Esophagus squamous epithelium (tissue), 5 donors: ENCODE measurements around the gene PATZ1. TPM values are rescaled to one million over a fixed set of nuclear protein-coding genes. Genes with fewer than 3 reads are reported as not detected.

Source experiments
- DNase-seq: peaks from one replicate; lab custom pipeline; 2025; lab: John Stamatoyannopoulos, UW
- H3K27ac ChIP-seq, 4 donors: fragments of 200-600 bp; sonication (generic); one replicate each; pipeline ENCODE4 v1.5.1; 2016 to 2019; ENCODE audit warnings: mild to moderate bottlenecking in 1 of 4
- H3K27me3 ChIP-seq, 4 donors: fragments of 200-600 bp; sonication (generic); 1 replicate in 3 of 4; 2 replicates in 1 of 4; pipeline versions ENCODE4 v1.5.1 to v1.6.0; 2017 to 2021; ENCODE audit warnings: antibody characterized with exemption in 1 of 4
- H3K36me3 ChIP-seq, 3 donors: fragments of 200-600 bp; sonication (generic); one replicate each; pipeline ENCODE4 v1.5.1; 2016 to 2019
- H3K4me1 ChIP-seq, 3 donors: fragments of 200-600 bp; sonication (generic); one replicate each; pipeline ENCODE4 v1.5.1; 2017 to 2019
- H3K4me3 ChIP-seq, 4 donors: fragments of 200-600 bp; sonication (generic); 1 replicate in 3 of 4; 2 replicates in 1 of 4; pipeline ENCODE4 v1.5.1; 2016 to 2019; ENCODE audit warnings: mild to moderate bottlenecking in 2 of 4, moderate library complexity in 1 of 4
- H3K9me3 ChIP-seq, 3 donors: fragments of 200-600 bp; sonication (generic); one replicate each; pipeline ENCODE4 v1.5.1; 2016 to 2019
- POLR2A ChIP-seq, 4 donors: fragments of 450-650 bp; IDR thresholded peaks; one replicate each; pipeline ENCODE4 v1.6.1; 2017; ENCODE audit warnings: antibody characterized with exemption in 4 of 4, mild to moderate bottlenecking in 4 of 4, moderate library complexity in 3 of 4
- WGBS, 2 donors: methylation state at CpG; one replicate each; pipeline ENCODE4 v1.1.5; 2018; 5-methylcytosine and 5-hydroxymethylcytosine counted together
- intact Hi-C: fragments of 100-400 bp; cut with DNase I; formaldehyde crosslinking; loops from one replicate; pipeline ENCODE4 v1.15.0; 2022
- total RNA-seq, 4 donors: library from RNA; depleted of rRNA; stranded (reverse); fragments of >200 nt; gene quantifications; one replicate each; pipeline ENCODE4 v1.1.0, GENCODE V29; 2016
- TF ChIP-seq, protein P1 (sequence below), 6 experiments: fragments of 450-650 bp in 4 of 6; fragments of 200-600 bp in 2 of 6; sonication (generic) in 2 of 6; IDR thresholded peaks; one replicate each; pipeline ENCODE4 v1.5.1; 2016 to 2019; ENCODE audit warnings: antibody characterized with exemption in 6 of 6, mild to moderate bottlenecking in 4 of 6, moderate library complexity in 4 of 6
- donor health status: DM: yes; HTN: yes; CAD: no.

The PATZ1 gene
- total RNA-seq, 4 donors from 2014 or later, result 2.2 to 13.0 (median 7.2) TPM

DNA sequence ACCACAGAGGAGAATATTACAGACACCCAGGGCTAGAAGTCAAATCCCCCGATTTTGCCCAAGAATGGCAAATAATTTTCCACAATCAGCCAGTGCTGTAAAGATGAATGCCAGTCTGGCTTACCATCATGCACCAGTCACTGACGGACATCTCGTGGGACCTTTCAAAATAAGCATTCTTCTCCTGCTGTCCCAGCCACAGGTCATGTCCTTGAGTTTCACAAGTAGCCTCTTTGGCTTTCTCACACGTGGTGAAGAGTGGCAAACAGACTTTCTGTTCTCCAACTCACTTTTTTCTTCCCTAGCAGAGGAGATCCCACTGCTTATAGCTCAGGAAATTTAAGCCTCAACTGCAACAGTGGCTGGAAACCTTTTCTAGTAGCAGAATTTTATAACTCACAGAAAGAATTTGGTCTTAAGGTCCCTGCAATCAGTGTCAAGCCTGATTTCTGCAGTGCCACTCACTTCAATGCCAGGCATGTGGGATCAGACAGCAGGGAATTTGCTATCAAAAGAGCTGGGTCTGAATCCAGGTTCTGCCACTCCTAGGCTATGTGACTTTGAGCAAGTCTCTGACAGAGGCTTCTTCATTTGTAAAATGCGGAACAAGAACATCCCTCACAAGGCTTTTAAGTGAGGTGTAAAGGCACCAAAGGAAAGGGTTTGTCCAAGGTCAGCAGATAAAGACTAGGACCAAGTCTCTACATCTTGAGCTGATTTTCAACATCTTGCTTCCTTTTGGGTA is 57.5 kb downstream of the PATZ1 start:
- DNase-seq, result no peak
- peak overlapping the region in 2 of 4 donors; percentile 69 to 89 for H3K4me3 ChIP-seq
- H3K27ac ChIP-seq, result peak overlapping the region; percentile 90 to 99 (median 97)
- H3K36me3 ChIP-seq, result peaks cover 0 to 60% (median 8%) of the 10 kb centered on the region in 3 donors
- intact Hi-C loops, result no loop called here
- no peaks in the 10 kb centered on the region for H3K9me3 ChIP-seq
- no peaks in the 10 kb centered on the region for H3K27me3 ChIP-seq
- H3K4me1 ChIP-seq, result peaks cover 27 to 84% (median 42%) of the 10 kb centered on the region in 3 donors
- 61 to 84% methylated on average over 5 of the region's 5 CpGs for WGBS, 2 donors
- no peak for TF ChIP-seq POLR2A (IDR thresholded peaks at IDR 0.05)
- TF ChIP-seq, protein P1, sequence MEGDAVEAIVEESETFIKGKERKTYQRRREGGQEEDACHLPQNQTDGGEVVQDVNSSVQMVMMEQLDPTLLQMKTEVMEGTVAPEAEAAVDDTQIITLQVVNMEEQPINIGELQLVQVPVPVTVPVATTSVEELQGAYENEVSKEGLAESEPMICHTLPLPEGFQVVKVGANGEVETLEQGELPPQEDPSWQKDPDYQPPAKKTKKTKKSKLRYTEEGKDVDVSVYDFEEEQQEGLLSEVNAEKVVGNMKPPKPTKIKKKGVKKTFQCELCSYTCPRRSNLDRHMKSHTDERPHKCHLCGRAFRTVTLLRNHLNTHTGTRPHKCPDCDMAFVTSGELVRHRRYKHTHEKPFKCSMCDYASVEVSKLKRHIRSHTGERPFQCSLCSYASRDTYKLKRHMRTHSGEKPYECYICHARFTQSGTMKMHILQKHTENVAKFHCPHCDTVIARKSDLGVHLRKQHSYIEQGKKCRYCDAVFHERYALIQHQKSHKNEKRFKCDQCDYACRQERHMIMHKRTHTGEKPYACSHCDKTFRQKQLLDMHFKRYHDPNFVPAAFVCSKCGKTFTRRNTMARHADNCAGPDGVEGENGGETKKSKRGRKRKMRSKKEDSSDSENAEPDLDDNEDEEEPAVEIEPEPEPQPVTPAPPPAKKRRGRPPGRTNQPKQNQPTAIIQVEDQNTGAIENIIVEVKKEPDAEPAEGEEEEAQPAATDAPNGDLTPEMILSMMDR (IDR thresholded peaks at IDR 0.05), result no peak

DNA sequence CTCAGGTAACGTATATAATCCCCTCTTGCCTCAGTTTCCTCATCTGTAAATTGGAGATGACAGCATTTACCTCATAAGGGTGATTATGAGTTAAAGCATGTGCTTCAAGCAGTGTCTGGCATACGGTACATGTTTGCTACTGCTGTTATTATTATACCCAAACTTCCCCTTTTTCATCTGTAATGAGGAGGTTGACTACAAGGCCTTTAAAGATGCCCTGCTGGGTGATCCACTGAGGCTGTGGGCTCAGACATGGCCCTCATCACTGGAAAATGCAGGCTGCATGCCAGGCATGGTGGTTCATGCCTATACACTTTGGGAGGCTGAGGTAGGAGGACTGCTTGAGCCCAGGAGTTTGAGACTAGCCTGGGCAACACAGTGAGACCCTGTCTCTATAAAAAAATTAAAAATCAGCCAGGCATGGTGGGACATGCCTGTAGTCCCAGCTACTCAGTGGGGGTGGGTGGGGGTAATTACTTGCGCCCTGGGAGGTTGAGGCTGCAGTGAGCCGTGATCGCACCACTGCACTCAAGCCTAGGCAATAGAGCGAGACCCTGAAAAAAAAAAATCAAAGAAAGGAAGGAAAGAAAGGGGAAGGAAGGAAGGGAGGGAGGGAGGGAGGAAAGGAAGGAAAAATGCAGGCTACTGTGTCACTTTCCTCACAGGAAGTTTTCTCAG is 58.2 kb downstream of the PATZ1 start:
- Histone ChIP-seq H3K27me3 (no peaks in the 10 kb centered on the region), H3K9me3 (no peaks in the 10 kb centered on the region), H3K27ac (peak overlapping the region; percentile 90 to 99 (median 97)), H3K36me3 (peaks cover under 1 to 67% (median 11%) of the 10 kb centered on the region in 3 donors), H3K4me1 (peaks cover 27 to 77% (median 43%) of the 10 kb centered on the region in 3 donors), H3K4me3 (peak overlapping the region in 2 of 4 donors; percentile 69 to 89)
- 76 to 84% methylated on average over 6 of the region's 6 CpGs for WGBS, 2 donors
- no peak for DNase-seq
- TF ChIP-seq, protein P1 (IDR thresholded peaks at IDR 0.05), result no peak
- TF ChIP-seq POLR2A (IDR thresholded peaks at IDR 0.05), result no peak
- intact Hi-C loops, result no loop called here

DNA sequence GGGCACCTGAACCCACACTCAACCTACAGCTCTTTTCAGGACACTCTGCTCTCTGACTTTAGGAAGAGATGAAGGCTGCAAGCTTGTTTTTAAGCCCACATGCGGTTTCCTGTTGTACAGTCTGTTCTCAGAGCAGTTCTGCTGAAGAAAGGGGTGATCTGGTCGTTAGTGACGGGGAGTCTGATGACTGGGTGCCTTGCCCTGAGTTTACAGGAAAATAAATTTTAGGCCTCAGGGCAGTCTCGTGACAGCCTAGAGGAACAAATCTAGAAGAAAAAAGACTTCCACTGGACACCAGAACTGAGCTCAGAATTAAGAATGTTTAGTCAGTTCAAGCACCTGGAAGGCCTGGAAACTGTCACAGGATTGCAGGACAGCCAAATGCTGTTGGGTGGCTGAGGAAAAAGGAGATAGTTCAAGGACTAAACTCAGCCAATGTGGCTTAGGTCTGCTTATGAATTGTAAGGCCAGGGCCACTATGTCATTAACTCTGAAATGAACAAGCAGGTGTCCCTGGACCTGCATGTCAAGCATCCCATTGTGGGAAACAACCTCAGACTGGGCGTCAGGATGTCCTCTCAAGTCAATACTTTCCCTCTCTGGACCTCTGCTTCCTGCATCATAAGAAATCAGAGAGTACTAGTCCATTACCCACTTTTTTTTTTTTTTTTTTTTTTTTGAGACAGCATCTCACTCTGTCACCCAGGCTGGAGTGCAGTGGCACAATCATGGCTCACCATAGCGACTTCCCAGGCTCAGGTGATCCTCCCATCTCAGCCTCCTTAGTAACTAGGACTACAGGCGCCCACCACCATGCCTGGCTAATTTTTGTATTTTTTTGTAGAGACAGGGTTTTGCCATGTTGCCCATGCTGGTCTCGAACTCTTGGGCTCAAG is 59.5 kb downstream of the PATZ1 start:
- WGBS, 2 donors, result 62 to 68% methylated on average over 6 to 8 of the region's 8 CpGs
- Histone ChIP-seq H3K9me3 (no peaks in the 10 kb centered on the region), H3K4me1 (peaks cover 23 to 70% (median 41%) of the 10 kb centered on the region in 3 donors), H3K36me3 (peaks cover 13 to 81% (median 25%) of the 10 kb centered on the region in 3 donors), H3K27me3 (no peaks in the 10 kb centered on the region), H3K27ac (peak overlapping the region; percentile 90 to 99 (median 97)), H3K4me3 (no peak overlapping the region)
- TF ChIP-seq, protein P1 (IDR thresholded peaks at IDR 0.05), result no peak
- peak in 2 of 4 donors; percentile 18 to 56 for TF ChIP-seq POLR2A (IDR thresholded peaks at IDR 0.05)
- intact Hi-C loops, result no loop called here
- peak; percentile 24 for DNase-seq

DNA sequence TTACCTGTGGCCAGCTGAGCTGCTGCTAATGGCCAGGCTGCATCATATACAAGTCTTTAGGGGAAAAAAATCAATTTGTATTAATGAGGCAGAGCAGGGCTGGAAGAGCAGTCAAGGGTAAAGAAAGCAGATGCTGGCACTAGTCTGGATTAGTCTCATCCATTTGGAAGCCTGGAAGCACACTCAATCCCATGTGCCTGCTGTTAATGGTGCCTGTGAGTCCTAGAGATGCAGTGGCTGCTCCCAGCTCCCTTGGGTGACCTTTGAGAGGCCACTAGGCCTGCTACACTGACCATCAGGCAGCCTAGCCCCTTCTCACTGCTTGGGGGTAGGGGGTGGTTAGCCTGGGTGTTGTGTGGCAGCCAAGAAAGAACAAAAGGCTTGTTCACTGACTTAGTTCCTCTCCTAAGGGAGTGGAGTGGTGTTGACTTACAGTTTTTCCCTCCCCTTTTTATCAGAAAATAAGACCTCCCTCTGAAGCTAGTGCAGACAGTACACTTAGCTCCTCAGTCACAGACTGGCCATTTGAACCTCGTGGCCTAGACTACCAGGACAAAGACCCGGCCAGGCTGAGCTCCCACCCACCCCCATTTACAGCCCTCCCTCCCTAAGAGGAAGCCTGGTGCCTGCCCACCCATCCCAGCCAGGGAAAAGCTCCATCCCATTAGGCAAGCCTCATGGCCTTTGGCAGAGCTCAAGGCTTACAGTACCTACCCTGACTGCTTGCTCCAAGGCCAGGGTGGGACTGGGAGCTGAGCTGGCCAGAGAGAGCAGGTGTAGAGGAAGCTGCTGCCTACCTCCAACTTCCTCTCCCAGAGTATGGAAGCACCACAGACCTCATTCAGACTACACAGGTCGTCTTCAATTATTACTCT is 61.6 kb downstream of the PATZ1 start:
- intact Hi-C loops, result no loop called here
- no peak for DNase-seq
- no peaks in the 10 kb centered on the region for H3K9me3 ChIP-seq
- H3K27ac ChIP-seq, result peak overlapping the region; percentile 40 to 99 (median 94)
- TF ChIP-seq, protein P1 (IDR thresholded peaks at IDR 0.05), result no peak
- no peak for TF ChIP-seq POLR2A (IDR thresholded peaks at IDR 0.05)
- no peaks in the 10 kb centered on the region for H3K27me3 ChIP-seq
- WGBS, 2 donors, result 48 to 75% methylated on average over 1 to 2 of the region's 3 CpGs
- H3K4me1 ChIP-seq, result peaks cover 21 to 72% (median 35%) of the 10 kb centered on the region in 3 donors
- no peak overlapping the region for H3K4me3 ChIP-seq
- H3K36me3 ChIP-seq, result peaks cover 20 to 100% (median 37%) of the 10 kb centered on the region in 3 donors
